B cell (primary cell): Measurements from ENCODE around the gene ITGB1BP1.

Experiments
- EZH2 ChIP-seq: IDR thresholded peaks from 2 replicates; pipeline ENCODE4 v1.6.1; 2012; ENCODE audit warnings: borderline replicate concordance, low read depth, mild to moderate bottlenecking, moderate library complexity, low read length; ENCODE audit not compliant: insufficient read depth, poor library complexity, severe bottlenecking
- TF ChIP-seq, protein P1 (sequence below): fragments of 200-600 bp; IDR thresholded peaks from one replicate; pipeline ENCODE4 v1.8.0; 2022; ENCODE audit warnings: antibody characterized with exemption, mild to moderate bottlenecking

GRCh38 chr2:9364791-9365497 is 58.4 kb downstream of the ITGB1BP1 start:
- TF ChIP-seq EZH2 = no peak
- TF ChIP-seq, protein P1, sequence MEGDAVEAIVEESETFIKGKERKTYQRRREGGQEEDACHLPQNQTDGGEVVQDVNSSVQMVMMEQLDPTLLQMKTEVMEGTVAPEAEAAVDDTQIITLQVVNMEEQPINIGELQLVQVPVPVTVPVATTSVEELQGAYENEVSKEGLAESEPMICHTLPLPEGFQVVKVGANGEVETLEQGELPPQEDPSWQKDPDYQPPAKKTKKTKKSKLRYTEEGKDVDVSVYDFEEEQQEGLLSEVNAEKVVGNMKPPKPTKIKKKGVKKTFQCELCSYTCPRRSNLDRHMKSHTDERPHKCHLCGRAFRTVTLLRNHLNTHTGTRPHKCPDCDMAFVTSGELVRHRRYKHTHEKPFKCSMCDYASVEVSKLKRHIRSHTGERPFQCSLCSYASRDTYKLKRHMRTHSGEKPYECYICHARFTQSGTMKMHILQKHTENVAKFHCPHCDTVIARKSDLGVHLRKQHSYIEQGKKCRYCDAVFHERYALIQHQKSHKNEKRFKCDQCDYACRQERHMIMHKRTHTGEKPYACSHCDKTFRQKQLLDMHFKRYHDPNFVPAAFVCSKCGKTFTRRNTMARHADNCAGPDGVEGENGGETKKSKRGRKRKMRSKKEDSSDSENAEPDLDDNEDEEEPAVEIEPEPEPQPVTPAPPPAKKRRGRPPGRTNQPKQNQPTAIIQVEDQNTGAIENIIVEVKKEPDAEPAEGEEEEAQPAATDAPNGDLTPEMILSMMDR = no peak
